Activated T-cell treated with anti-CD3 and anti-CD28 coated beads for 48 hours (primary cell): ENCODE results near the gene ST7L.

Source experiments
- DNase-seq: peaks from one replicate; pipeline ENCODE4 v3.0.0-alpha.2; 2020; ENCODE audit warnings: low read depth

Gene ST7L

DNA sequence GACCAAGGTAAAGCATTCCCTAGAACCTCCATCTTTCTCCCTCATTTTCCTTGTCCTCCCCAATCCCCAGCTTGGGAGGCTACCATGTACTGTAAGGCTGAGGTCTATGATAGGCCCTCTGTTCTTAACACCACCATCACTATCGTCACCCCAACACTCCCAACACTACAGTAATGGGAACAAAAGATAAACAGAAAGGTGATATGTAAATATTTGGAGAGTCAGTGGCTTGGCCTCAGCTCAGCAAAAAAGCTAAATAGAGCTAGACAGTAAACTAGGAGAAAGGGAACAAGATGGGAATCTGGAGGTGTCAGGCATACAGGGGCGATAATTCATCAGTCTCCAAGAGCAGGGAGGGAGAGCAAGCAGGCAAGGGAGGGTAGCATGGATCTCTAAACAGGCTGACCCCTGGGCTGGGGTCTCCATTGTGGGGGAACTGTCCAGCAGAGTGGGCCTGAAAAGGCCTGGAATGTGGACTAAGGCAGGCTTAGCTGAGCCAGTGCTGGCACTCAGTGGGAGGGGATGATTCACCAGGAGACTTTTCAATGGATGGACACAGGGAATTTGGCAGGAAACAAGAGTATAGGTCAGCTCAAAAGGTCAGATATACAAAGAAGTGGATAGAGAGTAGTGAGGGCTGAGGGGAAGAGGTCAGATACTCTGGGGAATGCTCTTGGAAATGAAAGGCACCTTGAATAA lies 103.5 kb downstream of the ST7L start:
- DNase-seq: no peak

DNA sequence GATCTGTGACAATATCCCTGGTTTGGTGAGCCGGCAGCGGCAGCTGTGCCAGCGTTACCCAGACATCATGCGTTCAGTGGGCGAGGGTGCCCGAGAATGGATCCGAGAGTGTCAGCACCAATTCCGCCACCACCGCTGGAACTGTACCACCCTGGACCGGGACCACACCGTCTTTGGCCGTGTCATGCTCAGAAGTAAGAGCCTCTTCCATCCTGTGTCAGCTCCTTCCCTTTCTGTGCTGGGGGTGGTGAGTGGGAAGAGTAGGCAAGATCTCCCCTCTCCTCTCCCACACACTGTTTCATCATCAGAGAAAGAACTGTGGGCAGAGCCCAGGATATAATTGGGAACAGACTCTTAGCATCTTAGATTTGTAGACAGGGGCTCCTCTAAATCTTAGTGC lies 104.0 kb downstream of the ST7L start:
- DNase-seq: no peak

DNA sequence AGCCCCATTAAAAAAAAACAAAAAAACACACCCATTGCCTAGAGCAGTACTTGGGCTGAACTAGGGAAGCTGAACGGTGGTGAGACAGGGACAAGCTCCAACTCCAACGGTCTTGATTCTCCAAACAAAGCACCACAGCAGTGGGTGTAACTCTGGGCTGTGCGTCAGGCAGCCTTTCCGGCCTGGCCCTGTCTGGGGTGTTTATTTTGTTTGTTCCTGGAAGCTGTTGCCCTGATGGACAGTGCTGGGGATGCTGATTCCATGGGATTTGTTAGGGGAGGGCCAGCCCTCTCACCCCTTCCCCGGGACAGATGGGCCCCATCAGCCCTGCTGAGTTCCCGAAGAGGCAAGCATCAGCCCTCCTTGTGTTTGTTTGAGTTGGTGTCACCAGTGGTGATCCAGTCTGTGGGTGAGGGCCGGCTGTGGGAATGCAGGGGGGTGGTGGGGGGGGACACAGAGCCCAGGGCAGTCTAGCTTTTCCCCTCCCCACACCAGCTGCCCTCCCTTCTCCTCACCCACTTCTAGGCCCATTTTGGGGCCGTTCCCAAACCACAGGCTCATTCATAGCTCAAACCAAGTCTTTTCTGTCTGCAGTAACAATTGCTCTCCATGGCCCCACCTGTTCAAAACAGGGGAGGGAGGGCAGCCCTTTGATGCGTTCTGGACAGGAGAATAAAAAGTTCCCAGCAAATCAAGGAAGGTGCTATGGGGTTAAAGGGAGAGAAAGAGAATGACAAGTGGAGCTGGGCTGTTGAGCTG lies 105.7 kb downstream of the ST7L start:
- DNase-seq: no peak

DNA sequence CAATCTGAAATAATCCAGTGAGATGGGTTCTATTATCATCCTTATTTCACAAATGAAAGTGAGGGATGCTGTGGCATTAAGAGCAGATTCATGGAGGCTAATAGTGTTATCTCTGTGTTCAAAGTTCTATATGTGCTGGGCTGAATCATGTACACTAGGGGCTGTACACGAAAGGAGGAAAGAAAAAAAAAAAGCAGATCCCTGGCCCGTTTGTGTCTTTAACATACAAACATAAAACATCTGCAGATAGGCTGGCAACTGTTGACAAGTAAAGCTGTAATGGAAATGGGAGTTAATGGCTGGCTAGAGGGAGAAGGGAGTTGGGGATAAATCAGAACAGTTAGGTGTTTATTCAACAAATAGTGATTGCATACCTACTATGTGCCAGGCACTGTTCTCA lies 107.0 kb downstream of the ST7L start:
- DNase-seq: no peak

- DNase-seq: no peak
Measured at GRCh38 chr1:112510340-112510739, 108.6 kb downstream of the ST7L start.

GRCh38 chr1:112509660-112510178 lies 109.2 kb downstream of the ST7L start:
- no peak for DNase-seq

DNA sequence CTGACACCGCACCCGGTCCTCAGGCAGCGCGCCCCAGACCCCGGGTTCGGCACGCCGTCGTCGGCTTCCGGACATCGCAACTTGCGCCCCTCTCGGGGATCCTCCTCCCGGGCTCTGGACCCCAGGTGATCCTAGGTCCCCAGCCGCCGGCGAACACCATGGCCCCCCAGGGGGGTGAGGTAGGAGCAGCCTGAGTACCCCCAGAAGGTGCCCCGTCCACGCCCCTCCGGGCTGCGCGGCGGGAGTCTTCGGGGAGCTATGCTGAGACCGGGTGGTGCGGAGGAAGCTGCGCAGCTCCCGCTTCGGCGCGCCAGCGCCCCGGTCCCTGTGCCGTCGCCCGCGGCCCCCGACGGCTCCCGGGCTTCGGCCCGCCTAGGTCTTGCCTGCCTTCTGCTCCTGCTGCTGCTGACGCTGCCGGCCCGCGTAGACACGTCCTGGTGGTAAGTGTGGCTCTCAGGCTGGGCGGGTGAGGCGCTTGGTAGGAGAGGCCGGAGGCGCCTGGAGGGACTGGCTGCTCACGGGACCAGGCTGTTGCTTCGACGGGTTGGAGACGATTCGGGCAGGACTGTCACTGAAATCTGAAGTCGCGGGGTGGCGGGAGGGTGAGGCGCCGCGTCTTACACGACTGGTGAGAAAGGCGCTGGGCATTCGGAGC lies 109.8 kb downstream of the ST7L start:
- DNase-seq: no peak

GRCh38 chr1:112508278-112509004 lies 110.5 kb downstream of the ST7L start, which contains the start of gene WNT2B:
Gene WNT2B, plus strand, starts transcription at chr1:112508965. Its CDS starts 298 bp downstream, at chr1:112509263.
- DNase-seq: peak; percentile 45

DNA sequence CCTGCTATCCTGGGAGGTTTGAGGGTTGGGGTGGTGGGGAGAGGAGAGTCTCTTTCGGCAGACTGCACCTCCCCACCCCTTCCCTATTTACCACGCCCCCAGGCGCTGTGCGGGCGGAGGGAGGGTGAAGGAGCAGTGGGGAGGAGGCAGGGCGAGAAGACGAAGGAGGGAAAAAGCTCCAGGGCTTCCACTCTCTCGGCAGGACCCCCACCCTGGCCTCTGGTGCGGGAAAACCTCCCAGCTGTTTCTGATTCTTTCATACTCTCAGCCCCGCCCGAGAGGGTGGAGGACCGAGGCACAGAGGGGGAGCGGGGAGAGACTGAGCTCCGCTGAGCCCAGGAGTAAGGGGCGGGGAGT lies 111.0 kb downstream of the ST7L start:
- no peak for DNase-seq

GRCh38 chr1:112507336-112507735 lies 111.6 kb downstream of the ST7L start:
- no peak for DNase-seq

GRCh38 chr1:112506731-112507130 lies 112.2 kb downstream of the ST7L start:
- DNase-seq: no peak

- DNase-seq: no peak
Measured at GRCh38 chr1:112506306-112506705, 112.6 kb downstream of the ST7L start.

GRCh38 chr1:112505878-112506277 lies 113.1 kb downstream of the ST7L start:
- no peak for DNase-seq

- DNase-seq: no peak
Measured at GRCh38 chr1:112505400-112505785, 113.5 kb downstream of the ST7L start.

DNA sequence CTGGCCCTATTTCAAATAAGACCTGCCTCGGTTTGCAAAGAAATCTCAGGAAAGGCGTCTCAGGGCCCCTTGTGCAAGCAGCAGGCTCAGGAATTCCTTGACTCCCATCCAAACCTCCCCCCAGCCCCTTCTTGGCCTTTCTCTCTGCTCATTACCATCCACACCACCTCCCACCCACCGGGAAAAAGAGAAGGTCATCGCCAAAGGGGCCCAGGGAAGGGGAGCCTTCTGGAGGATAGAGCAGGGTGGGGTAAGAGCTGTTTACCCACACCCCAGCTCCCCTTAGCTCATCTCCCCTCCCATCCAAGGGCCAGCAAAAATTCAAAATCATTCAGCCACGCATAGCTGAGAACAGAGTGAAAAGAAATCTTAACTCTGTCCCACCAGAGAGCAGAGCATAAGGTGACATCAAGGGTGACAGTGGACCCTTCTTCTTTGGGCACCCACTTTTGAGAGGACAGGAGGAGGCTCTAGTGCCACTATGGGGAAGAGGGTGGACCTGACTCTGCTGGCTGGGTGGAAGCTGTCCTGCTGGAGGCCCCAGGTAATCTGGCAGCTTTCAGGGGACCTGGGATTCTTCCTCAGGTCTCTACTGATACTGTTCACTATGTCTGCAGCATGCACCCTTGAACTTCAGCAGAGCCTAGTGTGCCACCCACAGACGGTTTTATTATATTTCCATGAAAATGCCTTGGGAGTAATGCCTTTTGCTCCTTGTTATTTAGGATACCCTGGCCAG lies 114.1 kb downstream of the ST7L start:
- DNase-seq: no peak

DNA sequence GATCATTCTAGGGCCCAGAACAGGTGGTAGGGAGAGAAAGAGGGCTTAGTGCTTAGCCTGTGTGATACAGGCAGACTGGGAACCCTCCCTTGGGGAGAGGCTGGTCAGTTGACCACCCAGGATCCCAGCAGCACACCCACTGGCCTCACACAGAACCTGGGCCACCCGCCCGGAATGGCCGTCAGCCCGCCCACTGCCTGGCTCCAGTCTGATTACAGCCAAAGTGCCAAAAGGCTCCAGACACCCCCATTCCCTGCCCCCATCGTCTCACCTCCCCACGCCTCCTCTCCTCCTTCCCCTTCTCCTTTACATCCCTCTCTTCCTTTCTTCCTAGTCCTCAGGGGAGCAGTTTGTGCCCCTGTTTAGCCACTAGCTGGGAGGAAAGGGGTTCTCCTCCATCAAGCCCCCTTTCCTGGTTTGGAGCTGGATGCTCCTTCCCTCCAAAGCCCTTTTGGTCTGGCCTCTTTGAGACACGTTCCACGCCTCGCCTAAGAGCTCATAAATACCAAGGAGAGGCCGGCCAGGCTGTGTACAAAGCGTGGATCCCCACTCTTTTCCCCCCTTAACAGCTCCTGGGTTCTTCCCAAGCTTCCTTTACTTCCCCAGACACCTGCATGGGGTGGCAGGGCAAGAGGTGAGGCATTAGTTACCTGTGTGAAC lies 114.8 kb downstream of the ST7L start:
- DNase-seq: no peak

- DNase-seq: no peak
Measured at GRCh38 chr1:112502826-112503225, 116.1 kb downstream of the ST7L start.

GRCh38 chr1:112501810-112502641 lies 116.9 kb downstream of the ST7L start:
- DNase-seq: peak; percentile 47

GRCh38 chr1:112496290-112496689 lies 122.7 kb downstream of the ST7L start:
- no peak for DNase-seq

DNA sequence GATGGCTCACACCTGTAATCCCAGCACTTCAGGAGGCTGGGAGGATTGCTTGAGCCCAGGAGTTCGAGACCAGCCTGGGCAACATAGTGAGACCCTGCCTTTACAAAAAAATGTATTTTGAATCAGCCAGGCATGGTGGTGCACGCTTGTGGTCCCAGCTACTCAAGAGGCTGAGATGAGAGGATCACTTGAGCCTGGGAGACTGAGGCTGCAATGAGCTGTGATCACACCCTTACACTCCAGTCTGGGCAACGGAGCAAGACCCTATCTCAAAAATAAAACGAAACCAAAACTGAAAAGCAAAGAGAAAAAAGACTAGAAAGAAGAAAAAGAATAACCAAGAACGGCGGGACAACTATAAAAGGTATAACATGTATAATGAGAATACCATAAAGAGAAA lies 125.6 kb downstream of the ST7L start:
- DNase-seq: no peak
